Left ventricle myocardium inferior (tissue), 1 donor: Measurements from ENCODE around the gene TRIM38. TPM values are rescaled to one million over a fixed set of nuclear protein-coding genes. Genes with fewer than 3 reads are reported as not detected.
"Not testable (repeated sequence)": the region's sequence is repeated elsewhere in the genome, so short reads cannot be mapped to it uniquely, and the experiment has no call there.

Experiments
- DNase-seq: peaks from one replicate; pipeline ENCODE4 v3.0.0-alpha.2; 2020
- H3K27ac ChIP-seq: fragments of 200-600 bp; replicated peaks from 2 replicates; pipeline ENCODE4 v1.8.0; 2021
- H3K27me3 ChIP-seq: fragments of 200-600 bp; 2 replicates; pipeline ENCODE4 v1.8.0; 2021; ENCODE audit warnings: low read depth
- H3K36me3 ChIP-seq: fragments of 200-600 bp; 2 replicates; pipeline ENCODE4 v1.8.0; 2021
- H3K4me1 ChIP-seq: fragments of 200-600 bp; 2 replicates; pipeline ENCODE4 v1.8.0; 2021
- H3K4me3 ChIP-seq: fragments of 200-600 bp; 2 replicates; pipeline ENCODE4 v1.8.0; 2021; ENCODE audit warnings: mild to moderate bottlenecking, moderate library complexity
- H3K9me3 ChIP-seq: fragments of 200-600 bp; replicated peaks from 2 replicates; pipeline ENCODE4 v1.8.0; 2021
- intact Hi-C: fragments of 100-400 bp; cut with micrococcal nuclease; formaldehyde crosslinking; loops from one replicate; pipeline ENCODE4 v1.11.0; 2022
- total RNA-seq: library from RNA; stranded (reverse); fragmentation: NEBNext Ultra II Directional; extraction: Animal tissue kit (Norgen Biotek cat#: 25700); gene quantifications from one replicate; pipeline ENCODE4 v1.2.1, GENCODE V29; 2021
- TF ChIP-seq, protein P1 (sequence below): fragments of 200-600 bp; IDR thresholded peaks from 2 replicates; pipeline ENCODE4 v1.8.0; 2021; ENCODE audit warnings: antibody characterized with exemption, mild to moderate bottlenecking, borderline replicate concordance
- donor health status: DM: no; HTN: yes; CAD: no; lungs with severe emphysema.

The TRIM38 gene
- total RNA-seq, 1 donor from 2014 or later: 2.2 TPM

DNA sequence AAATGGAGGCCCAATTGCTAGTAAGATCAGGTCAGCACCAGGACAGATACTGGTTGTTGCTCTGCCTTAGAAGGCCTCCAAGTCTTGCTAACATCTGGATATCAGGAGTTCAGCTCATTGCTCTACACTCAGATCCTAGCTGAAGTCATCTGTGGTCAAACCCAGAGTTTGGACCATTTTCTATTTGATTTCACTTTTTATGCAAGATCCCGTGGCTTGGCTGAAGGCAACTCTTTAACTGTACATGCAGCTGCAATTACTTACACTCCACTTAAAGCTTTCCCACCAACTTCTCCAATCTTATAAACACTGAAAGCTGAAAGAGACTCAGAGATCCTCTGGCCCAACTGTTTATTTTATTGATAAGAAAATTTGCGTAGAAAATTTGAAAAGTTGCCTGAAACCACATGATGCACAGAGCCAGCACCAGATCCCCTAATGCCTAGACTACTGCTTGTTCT, 34.8 kb upstream of the TRIM38 start:
- H3K4me1 ChIP-seq: no peaks in the 10 kb centered on the region
- no peaks in the 10 kb centered on the region for H3K9me3 ChIP-seq
- intact Hi-C loops: no loop called here
- DNase-seq: no peak
- H3K4me3 ChIP-seq: no peak overlapping the region
- H3K36me3 ChIP-seq: no peaks in the 10 kb centered on the region
- TF ChIP-seq, protein P1, sequence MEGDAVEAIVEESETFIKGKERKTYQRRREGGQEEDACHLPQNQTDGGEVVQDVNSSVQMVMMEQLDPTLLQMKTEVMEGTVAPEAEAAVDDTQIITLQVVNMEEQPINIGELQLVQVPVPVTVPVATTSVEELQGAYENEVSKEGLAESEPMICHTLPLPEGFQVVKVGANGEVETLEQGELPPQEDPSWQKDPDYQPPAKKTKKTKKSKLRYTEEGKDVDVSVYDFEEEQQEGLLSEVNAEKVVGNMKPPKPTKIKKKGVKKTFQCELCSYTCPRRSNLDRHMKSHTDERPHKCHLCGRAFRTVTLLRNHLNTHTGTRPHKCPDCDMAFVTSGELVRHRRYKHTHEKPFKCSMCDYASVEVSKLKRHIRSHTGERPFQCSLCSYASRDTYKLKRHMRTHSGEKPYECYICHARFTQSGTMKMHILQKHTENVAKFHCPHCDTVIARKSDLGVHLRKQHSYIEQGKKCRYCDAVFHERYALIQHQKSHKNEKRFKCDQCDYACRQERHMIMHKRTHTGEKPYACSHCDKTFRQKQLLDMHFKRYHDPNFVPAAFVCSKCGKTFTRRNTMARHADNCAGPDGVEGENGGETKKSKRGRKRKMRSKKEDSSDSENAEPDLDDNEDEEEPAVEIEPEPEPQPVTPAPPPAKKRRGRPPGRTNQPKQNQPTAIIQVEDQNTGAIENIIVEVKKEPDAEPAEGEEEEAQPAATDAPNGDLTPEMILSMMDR: no peak
- H3K27me3 ChIP-seq: no peaks in the 10 kb centered on the region
- no peak overlapping the region for H3K27ac ChIP-seq

DNA sequence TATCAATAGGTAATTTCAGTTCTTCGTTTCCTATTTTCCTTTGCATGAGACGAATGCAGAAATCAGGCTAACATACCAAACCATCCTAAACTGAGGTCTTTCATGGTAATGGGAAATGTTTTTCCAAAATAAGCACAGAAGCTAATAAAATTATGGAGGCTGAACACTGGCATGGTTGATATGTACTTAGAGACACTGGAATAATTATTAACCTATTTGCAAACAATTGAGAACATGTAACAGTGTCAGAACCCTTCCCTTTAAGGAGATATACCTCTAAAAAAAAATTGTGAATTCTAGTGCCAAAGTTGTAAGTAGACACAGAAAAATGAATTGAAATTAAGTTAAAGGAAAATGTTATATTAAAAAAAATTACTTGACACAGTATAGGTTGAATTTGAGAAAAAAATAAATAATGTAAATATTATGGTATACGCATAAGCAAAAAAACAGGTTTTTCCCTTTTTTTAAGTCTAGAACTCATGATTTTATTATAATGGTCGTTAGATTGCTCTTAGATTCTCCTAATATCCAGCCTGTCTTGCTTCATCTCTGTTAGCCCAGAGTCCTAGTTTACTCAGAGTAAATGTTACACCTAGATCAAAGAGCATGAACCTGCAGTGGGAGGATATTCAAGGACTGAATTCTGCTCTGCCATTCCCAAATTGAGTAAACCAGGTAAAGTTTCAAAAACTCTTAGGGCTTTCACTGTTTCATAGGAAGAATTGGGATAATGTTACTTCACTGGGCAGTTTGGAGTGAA, 33.9 kb upstream of the TRIM38 start:
- DNase-seq: no peak
- Histone ChIP-seq H3K4me3 (no peak overlapping the region), H3K27me3 (no peaks in the 10 kb centered on the region), H3K9me3 (no peaks in the 10 kb centered on the region), H3K4me1 (no peaks in the 10 kb centered on the region), H3K27ac (no peak overlapping the region), H3K36me3 (no peaks in the 10 kb centered on the region)
- intact Hi-C loops: no loop called here
- TF ChIP-seq, protein P1: no peak

DNA sequence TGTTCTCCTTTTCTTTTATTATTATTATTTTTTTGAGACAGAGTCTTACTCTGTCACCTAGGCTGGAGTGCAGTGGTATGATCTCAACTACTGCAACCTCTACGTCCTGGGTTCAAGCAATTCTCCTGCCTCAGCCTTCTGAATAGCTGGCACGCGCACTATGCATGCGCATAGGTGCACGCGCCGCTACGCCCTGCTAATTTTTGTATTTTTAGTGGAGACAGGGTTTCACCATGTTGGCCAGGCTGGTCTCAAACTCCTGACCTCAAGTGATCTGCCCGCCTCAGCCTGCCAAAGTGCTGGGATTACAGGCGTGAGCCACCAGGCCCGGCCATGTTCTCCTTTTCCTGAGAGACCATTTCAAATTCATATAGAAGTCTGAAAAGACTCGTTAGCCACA, 32.8 kb upstream of the TRIM38 start:
- intact Hi-C loops, H3K9me3 ChIP-seq, DNase-seq, H3K4me1 ChIP-seq, H3K36me3 ChIP-seq, H3K27me3 ChIP-seq, H3K27ac ChIP-seq, H3K4me3 ChIP-seq: not testable (repeated sequence)

DNA sequence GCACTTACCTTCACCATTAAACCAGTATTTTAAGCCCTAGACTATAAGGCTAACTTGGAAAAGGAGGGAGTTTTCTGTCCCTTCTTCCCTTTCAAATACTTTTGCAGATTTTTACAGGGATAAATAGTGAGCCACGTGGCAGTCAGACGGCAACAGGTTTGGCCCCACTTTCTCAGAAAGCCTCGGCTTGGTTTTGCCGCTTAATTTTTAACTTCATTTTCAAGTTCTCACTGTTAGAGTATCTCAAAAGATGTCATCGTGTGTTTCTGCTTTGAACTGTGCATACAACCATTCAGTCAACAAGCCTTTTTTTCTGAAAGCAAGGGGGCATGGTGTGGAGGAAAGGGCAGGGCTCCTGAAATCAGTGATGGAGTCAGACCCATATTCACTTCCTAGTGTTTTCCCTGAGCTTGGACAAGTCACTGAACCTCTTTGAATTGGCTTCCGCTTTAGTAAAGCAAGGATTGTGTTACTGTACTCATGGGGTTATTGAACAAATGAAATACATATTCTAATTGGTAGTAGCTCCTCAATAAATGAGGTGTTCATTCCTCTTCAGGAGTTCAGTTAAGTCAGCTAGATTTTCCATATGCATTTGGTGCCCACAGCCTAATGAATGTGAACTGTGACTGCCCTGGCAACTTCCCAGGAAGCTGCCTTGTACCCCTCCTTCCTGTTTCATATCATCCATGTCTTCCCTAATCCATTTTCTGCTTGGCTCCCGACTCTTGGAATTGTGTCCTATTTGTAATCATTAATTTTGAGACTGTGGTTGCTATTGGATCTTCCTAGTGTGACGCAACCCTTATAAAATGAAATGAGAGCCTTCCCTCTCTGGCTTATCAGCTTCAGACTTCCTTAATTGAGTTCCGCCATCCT, 31.8 kb upstream of the TRIM38 start, which contains the start of gene SLC17A2:
SLC17A2 (minus strand) TSS at position 160 of the 879 bp plus-strand sequence. CDS start 4,895 bp downstream, outside the sequence.
- Histone ChIP-seq H3K4me3 (no peak within 1 kb of the TSS), H3K27me3 (no peaks in the 10 kb centered on the region), H3K4me1 (no peaks in the 10 kb centered on the region), H3K27ac (no peak within 1 kb of the TSS), H3K9me3 (no peaks in the 10 kb centered on the region), H3K36me3 (no peaks in the 10 kb centered on the region)
- no peak for DNase-seq
- intact Hi-C loops: no loop called here
- TF ChIP-seq, protein P1: no peak

DNA sequence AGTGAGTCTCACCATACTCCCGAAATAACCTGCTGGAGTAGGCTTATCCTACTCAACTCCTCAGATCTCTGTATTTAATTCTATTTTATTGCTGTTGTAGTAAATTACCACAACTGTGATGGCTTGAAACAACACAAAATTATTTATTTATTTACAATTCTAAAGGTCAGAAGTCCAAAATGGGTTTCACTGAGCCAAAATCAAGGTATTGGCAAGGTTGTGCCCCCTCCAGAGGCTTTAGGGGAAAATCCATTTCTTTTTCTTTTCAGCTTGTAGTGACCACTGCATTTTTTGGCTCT, 31.2 kb upstream of the TRIM38 start:
- no peaks in the 10 kb centered on the region for H3K36me3 ChIP-seq
- TF ChIP-seq, protein P1: no peak
- H3K27me3 ChIP-seq: no peaks in the 10 kb centered on the region
- H3K4me3 ChIP-seq: no peak overlapping the region
- intact Hi-C loops: no loop called here
- no peaks in the 10 kb centered on the region for H3K4me1 ChIP-seq
- no peak overlapping the region for H3K27ac ChIP-seq
- no peaks in the 10 kb centered on the region for H3K9me3 ChIP-seq
- no peak for DNase-seq

DNA sequence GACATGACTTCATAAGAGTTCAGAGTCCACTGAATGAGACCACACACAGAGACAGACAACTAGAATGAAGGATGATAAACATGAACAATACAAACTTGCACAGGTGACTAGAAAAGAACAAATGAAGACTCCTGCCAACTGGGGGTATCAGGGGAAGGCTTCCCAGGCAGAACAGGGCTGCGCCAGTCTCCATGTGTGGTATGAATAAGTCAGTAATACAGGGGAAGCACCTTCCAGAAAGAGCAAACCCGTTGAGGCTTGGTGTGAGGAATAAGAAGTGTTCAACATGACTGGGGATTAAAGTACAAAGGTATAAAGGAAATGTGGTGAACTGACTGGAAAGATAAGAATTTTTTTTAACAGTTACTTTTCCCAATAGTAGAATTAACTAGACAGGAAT, 28.4 kb upstream of the TRIM38 start:
- H3K4me1 ChIP-seq: no peaks in the 10 kb centered on the region
- no peak for DNase-seq
- TF ChIP-seq, protein P1: no peak
- no peaks in the 10 kb centered on the region for H3K27me3 ChIP-seq
- intact Hi-C loops: no loop called here
- H3K9me3 ChIP-seq: no peaks in the 10 kb centered on the region
- H3K36me3 ChIP-seq: no peaks in the 10 kb centered on the region
- no peak overlapping the region for H3K27ac ChIP-seq
- H3K4me3 ChIP-seq: no peak overlapping the region
